CD14-positive monocyte (primary cell): ENCODE data around the gene UGT1A10. TPM values are rescaled to one million over a fixed set of nuclear protein-coding genes. Genes with fewer than 3 reads are reported as not detected.
"Not testable (repeated sequence)": the region's sequence is repeated elsewhere in the genome, so short reads cannot be mapped to it uniquely, and the experiment has no call there.

ENCODE experiments used
- DNase-seq, 3 donors: peaks; one replicate each; pipeline ENCODE4 v3.0.0-alpha.2; 2011 to 2022
- H2AFZ ChIP-seq: 2 replicates; pipeline ENCODE4 v1.6.0; 2012; ENCODE audit warnings: mild to moderate bottlenecking, low read depth, low read length, inconsistent platforms; ENCODE audit not compliant: insufficient read depth, poor library complexity, severe bottlenecking
- H3K27ac ChIP-seq, 2 donors: 1 replicate in 1 of 2; 2 replicates in 1 of 2; pipeline ENCODE4 v1.5.1; 2012 to 2013; ENCODE audit warnings: low read length in 2 of 2, control low read depth in 1 of 2, inconsistent platforms in 1 of 2, low read depth in 1 of 2, mild to moderate bottlenecking in 1 of 2
- H3K27me3 ChIP-seq, 2 donors: one replicate each; pipeline versions ENCODE4 v1.6.0 to v1.6.1; 2011 to 2013; ENCODE audit warnings: low read length in 2 of 2; ENCODE audit not compliant: control insufficient read depth in 2 of 2, insufficient read depth in 2 of 2
- H3K36me3 ChIP-seq, 2 donors: replicated peaks in 1 of 2; 1 replicate in 1 of 2; 2 replicates in 1 of 2; pipeline versions ENCODE4 v1.5.1 to v1.6.1; 2012 to 2013; ENCODE audit warnings: low read length in 2 of 2, control low read depth in 1 of 2, inconsistent platforms in 1 of 2, mild to moderate bottlenecking in 1 of 2; ENCODE audit not compliant: insufficient read depth in 2 of 2, control insufficient read depth in 1 of 2
- H3K4me1 ChIP-seq, 2 donors: 1 replicate in 1 of 2; 2 replicates in 1 of 2; pipeline versions ENCODE4 v1.5.1 to v1.6.1; 2012 to 2013; ENCODE audit warnings: low read length in 2 of 2, control low read depth in 1 of 2, inconsistent platforms in 1 of 2, mild to moderate bottlenecking in 1 of 2, moderate library complexity in 1 of 2; ENCODE audit not compliant: insufficient read depth in 2 of 2, control insufficient read depth in 1 of 2
- H3K4me2 ChIP-seq: replicated peaks from 2 replicates; pipeline ENCODE3; 2012; ENCODE audit warnings: low read length, moderate library complexity, mild to moderate bottlenecking; ENCODE audit not compliant: poor library complexity, severe bottlenecking; ENCODE audit errors: extremely low read depth
- H3K4me3 ChIP-seq, 3 experiments: fragments of 200-600 bp in 1 of 3; sonication (generic) in 1 of 3; replicated peaks in 1 of 3; 1 replicate in 2 of 3; 2 replicates in 1 of 3; pipeline ENCODE4 v1.5.1; 2011 to 2013; ENCODE audit warnings: low read length in 3 of 3, mild to moderate bottlenecking in 3 of 3, control low read depth in 2 of 3, low read depth in 2 of 3, inconsistent platforms in 1 of 3, moderate library complexity in 1 of 3
- H3K79me2 ChIP-seq: 2 replicates; pipeline ENCODE4 v1.6.0; 2012; ENCODE audit warnings: mild to moderate bottlenecking, control low read depth, inconsistent platforms, low read length, moderate library complexity; ENCODE audit not compliant: insufficient read depth
- H3K9ac ChIP-seq: 2 replicates; pipeline ENCODE4 v1.6.0; 2017; ENCODE audit warnings: low read length, mild to moderate bottlenecking; ENCODE audit not compliant: insufficient read depth, poor library complexity, severe bottlenecking
- H3K9me3 ChIP-seq, 2 donors: replicated peaks in 1 of 2; 1 replicate in 1 of 2; 2 replicates in 1 of 2; pipeline versions ENCODE4 v1.5.1 to v1.6.1; 2012 to 2013; ENCODE audit warnings: low read length in 2 of 2, control low read depth in 1 of 2; ENCODE audit not compliant: control insufficient read depth in 1 of 2, insufficient read depth in 1 of 2
- H4K20me1 ChIP-seq: 2 replicates; pipeline ENCODE4 v1.6.0; 2012; ENCODE audit warnings: mild to moderate bottlenecking, low read length, control low read depth, moderate library complexity; ENCODE audit not compliant: insufficient read depth
- H3K27ac Mint-ChIP-seq, 7 donors: one replicate each; pipeline ENCODE4 v1.8.0; 2020; ENCODE audit warnings: mild to moderate bottlenecking in 7 of 7, mixed read lengths in 7 of 7, moderate library complexity in 6 of 7, inconsistent platforms in 2 of 7
- H3K27me3 Mint-ChIP-seq, 3 donors: one replicate each; pipeline ENCODE4 v1.8.0; 2021 to 2022; ENCODE audit warnings: low read depth in 3 of 3, mild to moderate bottlenecking in 3 of 3, mixed read lengths in 3 of 3, moderate library complexity in 3 of 3, inconsistent platforms in 1 of 3
- H3K36me3 Mint-ChIP-seq, 2 donors: one replicate each; pipeline ENCODE4 v1.8.0; 2020; ENCODE audit warnings: mixed read lengths in 2 of 2, inconsistent platforms in 1 of 2, mild to moderate bottlenecking in 1 of 2
- H3K4me1 Mint-ChIP-seq: one replicate; pipeline ENCODE4 v1.8.0; 2020; ENCODE audit warnings: mild to moderate bottlenecking, mixed read lengths
- H3K4me3 Mint-ChIP-seq, 2 donors: one replicate each; pipeline ENCODE4 v1.8.0; 2020; ENCODE audit warnings: mild to moderate bottlenecking in 2 of 2, mixed read lengths in 2 of 2, moderate library complexity in 1 of 2
- H3K9me3 Mint-ChIP-seq, 7 donors: one replicate each; pipeline ENCODE4 v1.8.0; 2020 to 2022; ENCODE audit warnings: mixed read lengths in 7 of 7, mild to moderate bottlenecking in 6 of 7, moderate library complexity in 6 of 7, inconsistent platforms in 2 of 7
- CTCF ChIP-seq: fragments of 200-600 bp; IDR thresholded peaks from one replicate; pipeline ENCODE4 v1.8.0; 2022; ENCODE audit warnings: antibody characterized with exemption, mild to moderate bottlenecking
- WGBS: methylation state at CpG from one replicate; pipeline ENCODE4 v1.1.5; 2013; ENCODE audit warnings: missing lambda C conversion rate; ENCODE audit not compliant: insufficient coverage; 5-methylcytosine and 5-hydroxymethylcytosine counted together
- intact Hi-C, 2 donors: fragments of 100-400 bp; cut with micrococcal nuclease; formaldehyde crosslinking; loops; one replicate each; pipeline versions ENCODE4 v1.15.0 to v1.15.1; 2023
- polyA plus RNA-seq, 3 donors: library from polyadenylated mRNA; depleted of rRNA in 1 of 3; unstranded in 2 of 3; stranded (reverse) in 1 of 3; fragments of 300-500 nt in 2 of 3; fragments of >200 nt in 1 of 3; fragmentation: Illumina TruSeq in 2 of 3; gene quantifications; 1 replicate in 2 of 3; 2 replicates in 1 of 3; pipeline ENCODE4 v1.2.3, GENCODE V29; 2012 to 2021

The UGT1A10 gene
- polyA plus RNA-seq, 3 donors, result not detected

GRCh38 chr2:233745073-233745755 lies 109.0 kb downstream of the UGT1A10 start:
- Mint-ChIP-seq H3K36me3 (no peaks in the 10 kb centered on the region), H3K4me1 (no peaks in the 10 kb centered on the region), H3K27me3 (peaks cover 1 to 5% (median 4%) of the 10 kb centered on the region in 3 donors), H3K27ac (no peak overlapping the region), H3K9me3 (peaks cover 4 to 15% (median 8%) of the 10 kb centered on the region in 7 donors), H3K4me3 (no peak overlapping the region)
- WGBS, result 71% methylated on average over 1 of the region's 5 CpGs
- no peak overlapping the region for H3K27ac ChIP-seq
- H3K79me2 ChIP-seq, result no peaks in the 10 kb centered on the region
- H3K4me3 ChIP-seq, result no peak overlapping the region
- no peaks in the 10 kb centered on the region for H3K4me1 ChIP-seq
- intact Hi-C loops, result no loop called here
- no peak for TF ChIP-seq CTCF
- no peak overlapping the region for H3K4me2 ChIP-seq
- H4K20me1 ChIP-seq, result no peaks in the 10 kb centered on the region
- no peaks in the 10 kb centered on the region for H3K27me3 ChIP-seq
- H3K9ac ChIP-seq, result no peak overlapping the region
- H3K9me3 ChIP-seq, result peaks cover under 1 to 5% of the 10 kb centered on the region in 2 donors
- no peak overlapping the region for H2AFZ ChIP-seq
- no peaks in the 10 kb centered on the region for H3K36me3 ChIP-seq
- no peak for DNase-seq

- H3K4me1 ChIP-seq, H3K4me2 ChIP-seq, H3K36me3 ChIP-seq, H3K27me3 ChIP-seq, H3K4me1 Mint-ChIP-seq, H2AFZ ChIP-seq, DNase-seq, intact Hi-C loops, H3K36me3 Mint-ChIP-seq, H4K20me1 ChIP-seq, H3K9ac ChIP-seq, H3K79me2 ChIP-seq, H3K27me3 Mint-ChIP-seq, H3K27ac ChIP-seq, H3K27ac Mint-ChIP-seq, H3K4me3 ChIP-seq, H3K4me3 Mint-ChIP-seq: not testable (repeated sequence)
- peaks cover 7 to 11% of the 10 kb centered on the region in 2 donors for H3K9me3 ChIP-seq
- 100% methylated on average over 1 of the region's 2 CpGs for WGBS
- peaks cover 8 to 21% (median 13%) of the 10 kb centered on the region in 7 donors for H3K9me3 Mint-ChIP-seq
Measured at GRCh38 chr2:233745838-233746237, 109.6 kb downstream of the UGT1A10 start.
